SK-N-SH (cell line): Measurements from ENCODE around the gene FAM107A. TPM values are rescaled to one million over a fixed set of nuclear protein-coding genes. Genes with fewer than 3 reads are reported as not detected.

ENCODE experiments used
- CTCF ChIA-PET: fragments of 300-600, 350-600 bp; formaldehyde crosslinking; extraction: SDS; loops from one replicate; lab custom pipeline; 2021; lab: Yijun Ruan, JAX
- POLR2A ChIA-PET: fragments of 350-600 bp; sonication (Branson Sonifier 250); formaldehyde crosslinking; extraction: SDS; loops from one replicate; lab custom pipeline; 2020; ENCODE audit warnings: antibody characterized with exemption, inconsistent platforms; lab: Yijun Ruan, JAX
- DNase-seq: peaks from one replicate; pipeline ENCODE4 v3.0.0; 2012
- H2AFZ ChIP-seq: fragments of 200-600 bp; sonication (generic); 2 replicates; pipeline ENCODE4 v1.8.1; 2016; ENCODE audit warnings: antibody characterized with exemption, mild to moderate bottlenecking, low read depth
- H3F3A ChIP-seq: fragments of 200-600 bp; sonication (generic); replicated peaks from 2 replicates; pipeline ENCODE3; 2016; ENCODE audit warnings: antibody characterized with exemption, mild to moderate bottlenecking; ENCODE audit not compliant: insufficient read depth
- H3K27ac ChIP-seq, 2 experiments: fragments of 200-500 bp in 1 of 2; fragments of 200-600 bp in 1 of 2; sonication (Bioruptor generic) in 1 of 2; sonication (generic), shearing (Covaris generic) in 1 of 2; 2 replicates each; pipeline versions ENCODE4 v1.5.1 to v1.6.1; 2014 to 2016; ENCODE audit warnings: low read depth in 2 of 2, inconsistent platforms in 1 of 2, low read length in 1 of 2, mild to moderate bottlenecking in 1 of 2, mixed read lengths in 1 of 2
- H3K27me3 ChIP-seq: fragments of 200-600 bp; sonication (generic), shearing (Covaris generic); 2 replicates; pipeline ENCODE4 v1.6.1; 2016; ENCODE audit warnings: mixed run types; ENCODE audit not compliant: insufficient read depth
- H3K36me3 ChIP-seq, 2 experiments: fragments of 200-500 bp in 1 of 2; fragments of 200-600 bp in 1 of 2; sonication (Bioruptor generic) in 1 of 2; sonication (generic) in 1 of 2; replicated peaks in 1 of 2; 2 replicates each; pipeline versions ENCODE3 to v1.5.1; 2014 to 2016; ENCODE audit warnings: low read length in 1 of 2, mild to moderate bottlenecking in 1 of 2; ENCODE audit not compliant: insufficient read depth in 2 of 2, control insufficient read depth in 1 of 2
- H3K4me1 ChIP-seq, 2 experiments: fragments of 200-500 bp in 1 of 2; fragments of 200-600 bp in 1 of 2; sonication (Bioruptor generic) in 1 of 2; sonication (generic), shearing (Covaris generic) in 1 of 2; 2 replicates each; pipeline versions ENCODE4 v1.5.1 to v1.6.1; 2014 to 2016; ENCODE audit warnings: low read depth in 1 of 2, low read length in 1 of 2, mixed run types in 1 of 2; ENCODE audit not compliant: insufficient read depth in 2 of 2, control insufficient read depth in 1 of 2
- H3K4me2 ChIP-seq: fragments of 200-600 bp; sonication (generic), shearing (Covaris generic); 2 replicates; pipeline ENCODE4 v1.6.1; 2017; ENCODE audit warnings: mixed run types
- H3K4me3 ChIP-seq, 2 experiments: fragments of 200-500 bp in 1 of 2; fragments of 200-600 bp in 1 of 2; sonication (Bioruptor generic) in 1 of 2; sonication (generic), shearing (Covaris generic) in 1 of 2; 2 replicates each; pipeline versions ENCODE4 v1.5.1 to v1.8.1; 2014 to 2016; ENCODE audit warnings: low read depth in 2 of 2, inconsistent platforms in 1 of 2, low read length in 1 of 2, mild to moderate bottlenecking in 1 of 2, mixed read lengths in 1 of 2, moderate library complexity in 1 of 2
- H3K79me2 ChIP-seq: fragments of 200-600 bp; sonication (generic); 2 replicates; pipeline ENCODE4 v1.8.1; 2017; ENCODE audit warnings: mild to moderate bottlenecking; ENCODE audit not compliant: insufficient read depth
- H3K9ac ChIP-seq: fragments of 200-600 bp; sonication (generic); 2 replicates; pipeline ENCODE4 v1.6.1; 2017; ENCODE audit warnings: mixed run types
- H3K9me2 ChIP-seq: fragments of 200-600 bp; sonication (generic); 2 replicates; pipeline ENCODE4 v1.6.1; 2017; ENCODE audit warnings: mixed run types
- H3K9me3 ChIP-seq: fragments of 200-600 bp; sonication (generic); 2 replicates; pipeline ENCODE4 v1.6.1; 2017; ENCODE audit warnings: mixed run types, mild to moderate bottlenecking, moderate library complexity
- H4K20me1 ChIP-seq: fragments of 200-600 bp; sonication (generic); 2 replicates; pipeline ENCODE4 v1.6.1; 2017; ENCODE audit warnings: mild to moderate bottlenecking, mixed run types; ENCODE audit not compliant: insufficient read depth
- CHD2 ChIP-seq: fragments of 150-350 bp; IDR thresholded peaks from 2 replicates; pipeline ENCODE4 v1.6.1; 2018; ENCODE audit warnings: low read length; ENCODE audit not compliant: partially characterized antibody
- EP300 ChIP-seq, 2 experiments: IDR thresholded peaks; 2 replicates each; pipeline versions ENCODE4 v1.4.0 to v1.6.1; 2012; ENCODE audit warnings: borderline replicate concordance in 1 of 2, low read depth in 1 of 2, low read length in 1 of 2
- EZH2phosphoT487 ChIP-seq: fragments of 200-600 bp; sonication (generic); IDR thresholded peaks from 2 replicates; pipeline ENCODE4 v1.6.1; 2017; ENCODE audit warnings: low read depth, mixed run types, mild to moderate bottlenecking, antibody characterized with exemption, moderate library complexity, borderline replicate concordance
- FOXJ3 ChIP-seq: sonication (generic); formaldehyde crosslinking; IDR thresholded peaks from 2 replicates; pipeline ENCODE4 v1.5.1; 2020; ENCODE audit warnings: mild to moderate bottlenecking, missing genetic modification reagents
- FOXM1 ChIP-seq: IDR thresholded peaks from 2 replicates; pipeline ENCODE4 v1.4.0; 2012; ENCODE audit warnings: low read depth, mild to moderate bottlenecking
- GATA2 ChIP-seq: sonication (generic); formaldehyde crosslinking; IDR thresholded peaks from 2 replicates; pipeline ENCODE4 v1.5.0; 2020; ENCODE audit warnings: mild to moderate bottlenecking, missing genetic modification reagents
- JUND ChIP-seq: IDR thresholded peaks from 2 replicates; pipeline ENCODE4 v1.4.0; 2012
- MXI1 ChIP-seq: IDR thresholded peaks from 2 replicates; pipeline ENCODE4 v1.6.1; 2012; ENCODE audit warnings: mild to moderate bottlenecking, low read depth, low read length, improper control_type of control experiment
- NRF1 ChIP-seq: IDR thresholded peaks from 2 replicates; pipeline ENCODE4 v1.6.1; 2012; ENCODE audit warnings: low read depth, mild to moderate bottlenecking, low read length
- PBX3 ChIP-seq: IDR thresholded peaks from 2 replicates; pipeline ENCODE4; 2012
- RFX5 ChIP-seq: IDR thresholded peaks from 2 replicates; pipeline ENCODE4 v1.6.1; 2012; ENCODE audit warnings: mild to moderate bottlenecking, improper control_type of control experiment, low read length
- USF1 ChIP-seq: IDR thresholded peaks from 2 replicates; pipeline ENCODE4 v1.4.0; 2012; ENCODE audit warnings: low read depth, borderline replicate concordance
- YY1 ChIP-seq: IDR thresholded peaks from 2 replicates; pipeline ENCODE4 v1.4.0; 2012; ENCODE audit warnings: low read depth, mild to moderate bottlenecking
- WGBS: methylation state at CpG from one replicate; pipeline ENCODE4 v1.1.6; 2017; ENCODE audit warnings: low lambda C conversion rate; 5-methylcytosine and 5-hydroxymethylcytosine counted together
- polyA plus RNA-seq, 3 experiments: library from polyadenylated mRNA; depleted of rRNA; stranded (reverse); fragments of >200 nt; gene quantifications; 2 replicates each; pipeline ENCODE4 v1.2.3, GENCODE V29; 2012
- TF ChIP-seq, protein P1 (sequence below): fragments of 150-350 bp; IDR thresholded peaks from 2 replicates; pipeline ENCODE4 v1.6.1; 2017; ENCODE audit warnings: antibody characterized with exemption, low read length, low read depth, borderline replicate concordance

Gene FAM107A
- polyA plus RNA-seq, 1 of the 3 experiments (the other 2 are of a cell fraction) = 0.02 TPM

DNA sequence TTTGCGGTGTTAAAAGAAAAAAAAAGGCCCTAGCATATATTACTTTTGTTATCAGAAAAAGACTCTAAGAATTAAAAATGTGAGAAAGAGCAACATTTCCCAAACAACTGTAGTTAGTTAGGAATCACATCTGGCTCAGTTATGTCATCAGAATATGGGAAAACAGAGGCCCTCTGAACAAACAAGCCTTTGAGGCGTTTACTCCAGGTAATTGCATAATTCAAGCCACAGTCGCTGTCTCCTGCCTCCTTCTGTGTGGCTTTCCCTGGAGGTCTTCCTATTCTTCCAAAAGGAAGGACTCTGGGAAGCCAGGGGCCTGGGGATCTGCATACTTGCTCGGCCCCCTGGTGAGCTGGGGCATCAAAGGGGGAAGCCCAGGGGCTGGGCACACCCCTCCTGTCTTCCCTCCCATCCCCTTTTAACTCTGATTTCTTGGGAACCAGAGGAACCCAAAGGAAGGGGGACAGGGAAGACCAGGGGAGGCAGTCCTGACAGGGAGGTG lies 3.7 kb upstream of the FAM107A start:
- H3K9me2 ChIP-seq = no peaks in the 10 kb centered on the region
- H3K27me3 ChIP-seq = no peaks in the 10 kb centered on the region; the same call in 1 of the 2 replicates
- no peaks in the 10 kb centered on the region for H3F3A ChIP-seq
- H3K4me1 ChIP-seq = peaks cover 0 to 13% of the 10 kb centered on the region in 2 experiments; a peak in 2 of 4 replicates
- no peak overlapping the region for H3K4me2 ChIP-seq
- ChIA-PET CTCF (interaction anchor here (1.2 to 4.0 kb wide), 5 partner anchors 12 to 57 kb away, joined by 3 to 19 read pairs (median 3); no protein-coding TSS in a partner anchor), POLR2A (no interaction called here)
- no peak overlapping the region for H3K27ac ChIP-seq
- H3K9ac ChIP-seq = no peak overlapping the region
- H3K36me3 ChIP-seq = no peaks in the 10 kb centered on the region
- 48% methylated on average over 4 of the region's 4 CpGs for WGBS
- DNase-seq = no peak
- H3K9me3 ChIP-seq = no peaks in the 10 kb centered on the region
- H3K4me3 ChIP-seq = no peak overlapping the region
- TF ChIP-seq GATA2 = no peak
- no peak for TF ChIP-seq JUND
- TF ChIP-seq RFX5 = no peak
- no peak for TF ChIP-seq EZH2phosphoT487
- no peak for TF ChIP-seq PBX3
- no peak for TF ChIP-seq CHD2
- TF ChIP-seq FOXM1 = no peak
- TF ChIP-seq, protein P1, sequence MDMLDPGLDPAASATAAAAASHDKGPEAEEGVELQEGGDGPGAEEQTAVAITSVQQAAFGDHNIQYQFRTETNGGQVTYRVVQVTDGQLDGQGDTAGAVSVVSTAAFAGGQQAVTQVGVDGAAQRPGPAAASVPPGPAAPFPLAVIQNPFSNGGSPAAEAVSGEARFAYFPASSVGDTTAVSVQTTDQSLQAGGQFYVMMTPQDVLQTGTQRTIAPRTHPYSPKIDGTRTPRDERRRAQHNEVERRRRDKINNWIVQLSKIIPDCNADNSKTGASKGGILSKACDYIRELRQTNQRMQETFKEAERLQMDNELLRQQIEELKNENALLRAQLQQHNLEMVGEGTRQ = no peak
- no peak for TF ChIP-seq FOXJ3
- no peak for TF ChIP-seq YY1
- TF ChIP-seq USF1 = no peak
- no peak for TF ChIP-seq NRF1
- TF ChIP-seq EP300 (IDR thresholded peaks at IDR 0.05; ENCODE audit: borderline replicate concordance in 1 of 2, low read depth in 1 of 2, low read length in 1 of 2) = no peak
- TF ChIP-seq, all 33 proteins: peak for 0
- H2AFZ ChIP-seq = no peak overlapping the region
- no peaks in the 10 kb centered on the region for H4K20me1 ChIP-seq
- no peaks in the 10 kb centered on the region for H3K79me2 ChIP-seq

GRCh38 chr3:58578873-58579272 lies 1.7 kb upstream of the FAM107A start:
- H4K20me1 ChIP-seq = no peaks in the 10 kb centered on the region
- no peak for DNase-seq
- no peaks in the 10 kb centered on the region for H3K27me3 ChIP-seq
- WGBS = 71% methylated on average over 5 of the region's 5 CpGs
- H3F3A ChIP-seq = no peaks in the 10 kb centered on the region
- TF ChIP-seq NRF1 = no peak
- TF ChIP-seq MXI1 = no peak
- TF ChIP-seq FOXM1 = no peak
- TF ChIP-seq CHD2 = no peak
- TF ChIP-seq PBX3 = no peak
- no peak overlapping the region for H3K4me2 ChIP-seq
- no peaks in the 10 kb centered on the region for H3K9me3 ChIP-seq
- H3K4me1 ChIP-seq = peaks cover 0 to 11% of the 10 kb centered on the region in 2 experiments; a peak in 2 of 4 replicates
- no peak overlapping the region for H3K9ac ChIP-seq
- H2AFZ ChIP-seq = no peak overlapping the region
- H3K27ac ChIP-seq = no peak overlapping the region
- H3K4me3 ChIP-seq = no peak overlapping the region
- no peaks in the 10 kb centered on the region for H3K36me3 ChIP-seq
- POLR2A ChIA-PET = no interaction called here
- H3K9me2 ChIP-seq = no peaks in the 10 kb centered on the region
- H3K79me2 ChIP-seq = no peaks in the 10 kb centered on the region
- CTCF ChIA-PET = interaction anchor here (1.0 to 17.3 kb wide), 2 partner anchors 40 to 49 kb away, joined by 3 to 446 read pairs; no protein-coding TSS in a partner anchor
